Spleen (tissue), 11 donors: ENCODE results near the gene ADGRD1. TPM values are rescaled to one million over a fixed set of nuclear protein-coding genes. Genes with fewer than 3 reads are reported as not detected.

Source experiments
- DNase-seq: peaks from one replicate; pipeline ENCODE4 v3.0.0-alpha.2; 2020
- H3K27ac ChIP-seq, 8 donors: fragments of 200-600 bp; sonication (generic) in 7 of 8; 1 replicate in 4 of 8; 2 replicates in 4 of 8; pipeline versions ENCODE4 v1.5.0 to v1.8.0; 2016 to 2021; ENCODE audit warnings: inconsistent platforms in 4 of 8, mild to moderate bottlenecking in 4 of 8, moderate library complexity in 1 of 8
- H3K27me3 ChIP-seq, 7 donors: fragments of 200-600 bp; sonication (generic) in 6 of 7; replicated peaks in 1 of 7; 1 replicate in 4 of 7; 2 replicates in 3 of 7; pipeline versions ENCODE4 v1.5.0 to v1.8.0; 2016 to 2021; ENCODE audit warnings: inconsistent platforms in 3 of 7, mild to moderate bottlenecking in 1 of 7
- H3K36me3 ChIP-seq, 6 donors: fragments of 200-600 bp; sonication (generic) in 5 of 6; 1 replicate in 4 of 6; 2 replicates in 2 of 6; pipeline versions ENCODE4 v1.5.0 to v1.8.0; 2016 to 2021; ENCODE audit warnings: inconsistent platforms in 2 of 6
- H3K4me1 ChIP-seq, 6 donors: fragments of 200-600 bp; sonication (generic) in 5 of 6; 1 replicate in 3 of 6; 2 replicates in 3 of 6; pipeline versions ENCODE4 v1.5.0 to v1.8.0; 2016 to 2021; ENCODE audit warnings: inconsistent platforms in 3 of 6
- H3K4me3 ChIP-seq, 8 donors: fragments of 200-600 bp; sonication (generic) in 7 of 8; 1 replicate in 4 of 8; 2 replicates in 4 of 8; pipeline versions ENCODE4 v1.5.0 to v1.8.0; 2016 to 2021; ENCODE audit warnings: inconsistent platforms in 4 of 8, mild to moderate bottlenecking in 4 of 8, moderate library complexity in 2 of 8
- H3K9me3 ChIP-seq, 8 donors: fragments of 200-600 bp; sonication (generic) in 7 of 8; 1 replicate in 4 of 8; 2 replicates in 4 of 8; pipeline versions ENCODE4 v1.5.0 to v1.8.0; 2016 to 2021; ENCODE audit warnings: inconsistent platforms in 4 of 8
- POLR2A ChIP-seq, 3 donors: fragments of 450-650 bp; IDR thresholded peaks; one replicate each; pipeline ENCODE4 v1.5.1; 2017; ENCODE audit warnings: antibody characterized with exemption in 3 of 3, mild to moderate bottlenecking in 1 of 3
- POLR2AphosphoS5 ChIP-seq, 3 donors: sonication (generic); formaldehyde crosslinking; IDR thresholded peaks; one replicate each; pipeline ENCODE4 v1.5.1; 2017; ENCODE audit warnings: antibody characterized with exemption in 3 of 3
- WGBS, 5 donors: extraction: QIAGEN DNeasy Blood & Tissue Kit in 3 of 5; methylation state at CpG; one replicate each; pipeline versions ENCODE4 v1.1.5 to v1.1.7; 2013 to 2018; 5-methylcytosine and 5-hydroxymethylcytosine counted together
- intact Hi-C: fragments of 100-400 bp; cut with DNase I; formaldehyde crosslinking; loops from one replicate; pipeline ENCODE4 v1.15.0; 2023; ENCODE audit warnings: low total_unique reads
- polyA plus RNA-seq, 3 donors: library from polyadenylated mRNA; stranded (reverse); fragments of 200-250 nt; gene quantifications; one replicate each; pipeline ENCODE4 v1.2.1, GENCODE V29; 2013
- total RNA-seq, 7 donors: library from RNA; depleted of rRNA in 3 of 7; stranded (reverse); fragments of >200 nt in 3 of 7; fragmentation: NEBNext Ultra II Directional in 4 of 7; extraction: Animal tissue kit (Norgen Biotek cat#: 25700) in 4 of 7; gene quantifications; one replicate each; pipeline versions ENCODE4 v1.1.0 to v1.2.1, GENCODE V29; 2016 to 2021
- TF ChIP-seq, protein P1 (sequence below), 11 experiments: fragments of 200-600 bp in 7 of 11; fragments of 450-650 bp in 4 of 11; sonication (generic) in 4 of 11; IDR thresholded peaks in 8 of 11; conservative IDR thresholded peaks in 3 of 11; 1 replicate in 7 of 11; 2 replicates in 4 of 11; pipeline versions ENCODE4 v1.4.0 to v1.8.0; 2016 to 2021; ENCODE audit warnings: antibody characterized with exemption in 11 of 11, inconsistent platforms in 4 of 11, mild to moderate bottlenecking in 1 of 11
- donor health status: healthy with polysubstance abuse.
- donor health status: DM: no; HTN: no; CAD: no; lungs with moderate emphysema.
- donor health status: DM: no; HTN: no; CAD: no.
- donor health status: Bipolar disorder and iron deficiency.
- donor health status: healthy.
- donor health status: DM: no; HTN: no; CAD: no.
- donor health status: DM: yes; HTN: yes; CAD: no.

ADGRD1 gene
- total and polyA plus RNA-seq, 10 donors, result 0.89 to 9.7 (median 4.8) TPM

DNA sequence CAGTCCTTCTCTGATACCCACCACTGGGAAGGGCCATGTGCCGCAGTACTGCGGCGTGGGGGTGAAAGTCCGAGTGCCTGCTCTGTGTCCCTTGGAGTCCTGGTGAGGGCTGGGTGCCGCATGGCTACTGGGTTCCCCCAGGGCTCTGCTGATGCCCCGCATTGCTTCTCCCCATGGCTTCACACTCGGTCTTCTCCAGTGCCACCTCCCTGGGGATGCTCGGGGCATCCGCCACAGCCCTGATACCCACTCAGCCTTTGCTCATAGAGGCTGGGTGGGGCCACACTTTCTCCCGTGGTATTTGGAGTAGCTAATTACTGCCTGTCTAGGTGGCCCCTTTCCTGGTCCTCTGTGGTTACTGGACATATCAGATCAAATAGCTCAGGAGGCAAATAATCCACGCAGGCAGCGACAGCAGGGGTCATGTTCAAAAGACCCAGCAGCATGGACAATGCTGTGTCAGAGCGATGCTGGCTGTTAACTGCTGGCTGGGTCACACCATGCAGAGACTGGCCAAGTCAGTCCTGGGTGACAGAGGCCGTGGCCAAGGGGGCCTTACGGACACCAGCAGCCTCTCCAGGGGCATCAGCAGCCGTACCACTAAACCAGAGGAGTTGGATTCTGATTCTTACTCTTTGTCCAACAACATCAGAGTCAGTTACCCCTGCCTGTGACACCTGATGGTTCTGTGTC, 106.5 kb downstream of the ADGRD1 start:
- intact Hi-C loops, result no loop called here

DNA sequence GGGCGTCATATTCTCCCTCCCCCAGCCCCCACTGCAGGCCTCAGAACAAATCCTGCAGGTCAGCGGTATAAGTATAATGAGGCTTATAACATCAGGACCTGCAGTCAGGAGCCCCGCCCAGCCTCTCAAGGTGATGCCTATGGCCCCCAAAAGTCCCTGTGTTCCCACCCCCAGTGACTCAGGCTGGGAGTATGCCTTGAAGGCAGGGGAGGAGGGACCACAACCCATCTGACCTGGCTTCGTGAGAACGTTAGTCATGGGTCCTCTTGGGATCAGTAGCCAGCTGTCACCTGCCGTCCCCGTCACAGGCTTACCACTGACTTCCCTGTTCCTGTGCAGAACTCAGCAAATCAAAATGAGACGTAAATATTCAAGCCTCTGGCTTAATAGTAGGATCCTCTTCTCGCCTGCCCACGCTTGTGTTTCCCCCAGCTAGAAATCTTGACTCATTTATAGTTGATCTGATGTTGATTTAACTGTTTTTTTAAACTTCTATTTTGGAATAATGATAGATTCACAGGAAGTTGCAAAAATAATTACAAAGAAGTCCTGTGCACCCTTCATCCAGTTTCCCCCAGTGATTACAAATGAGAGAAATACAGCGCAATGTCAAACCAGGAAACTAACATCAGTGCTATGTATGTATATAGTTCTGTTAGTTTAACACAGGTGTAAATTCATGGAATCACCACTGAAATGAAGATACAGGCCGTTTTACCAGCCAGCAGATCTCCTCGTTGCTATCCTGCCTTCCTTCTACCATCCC, 107.5 kb downstream of the ADGRD1 start:
- Histone ChIP-seq H3K4me1 (no peaks in the 10 kb centered on the region), H3K27ac (no peak overlapping the region), H3K27me3 (peaks cover 0 to 36% (median 0%) of the 10 kb centered on the region in 7 donors), H3K9me3 (no peaks in the 10 kb centered on the region), H3K36me3 (no peaks in the 10 kb centered on the region), H3K4me3 (no peak overlapping the region)
- WGBS, 5 donors, result 69 to 76% (median 71%) methylated on average over 12 to 13 of the region's 13 CpGs
- intact Hi-C loops, result no loop called here
- DNase-seq, result peak; percentile 55
- TF ChIP-seq POLR2A (IDR thresholded peaks at IDR 0.05), result no peak

More for the DNA sequence above, 106.5 kb downstream of the ADGRD1 start:
- no peaks in the 10 kb centered on the region for H3K9me3 ChIP-seq
- 91 to 95% (median 93%) methylated on average over 15 to 16 of the region's 16 CpGs for WGBS, 5 donors
- H3K27ac ChIP-seq, result no peak overlapping the region
- H3K4me1 ChIP-seq, result no peaks in the 10 kb centered on the region
- H3K4me3 ChIP-seq, result no peak overlapping the region
- peaks cover 0 to 32% (median 0%) of the 10 kb centered on the region in 7 donors for H3K27me3 ChIP-seq
- DNase-seq, result no peak
- TF ChIP-seq, protein P1, sequence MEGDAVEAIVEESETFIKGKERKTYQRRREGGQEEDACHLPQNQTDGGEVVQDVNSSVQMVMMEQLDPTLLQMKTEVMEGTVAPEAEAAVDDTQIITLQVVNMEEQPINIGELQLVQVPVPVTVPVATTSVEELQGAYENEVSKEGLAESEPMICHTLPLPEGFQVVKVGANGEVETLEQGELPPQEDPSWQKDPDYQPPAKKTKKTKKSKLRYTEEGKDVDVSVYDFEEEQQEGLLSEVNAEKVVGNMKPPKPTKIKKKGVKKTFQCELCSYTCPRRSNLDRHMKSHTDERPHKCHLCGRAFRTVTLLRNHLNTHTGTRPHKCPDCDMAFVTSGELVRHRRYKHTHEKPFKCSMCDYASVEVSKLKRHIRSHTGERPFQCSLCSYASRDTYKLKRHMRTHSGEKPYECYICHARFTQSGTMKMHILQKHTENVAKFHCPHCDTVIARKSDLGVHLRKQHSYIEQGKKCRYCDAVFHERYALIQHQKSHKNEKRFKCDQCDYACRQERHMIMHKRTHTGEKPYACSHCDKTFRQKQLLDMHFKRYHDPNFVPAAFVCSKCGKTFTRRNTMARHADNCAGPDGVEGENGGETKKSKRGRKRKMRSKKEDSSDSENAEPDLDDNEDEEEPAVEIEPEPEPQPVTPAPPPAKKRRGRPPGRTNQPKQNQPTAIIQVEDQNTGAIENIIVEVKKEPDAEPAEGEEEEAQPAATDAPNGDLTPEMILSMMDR (IDR thresholded peaks at IDR 0.05 in 8 of 11, conservative IDR thresholded peaks at IDR 0.05 in 3 of 11), result no peak
- TF ChIP-seq POLR2AphosphoS5 (IDR thresholded peaks at IDR 0.05) (no peak), POLR2A (IDR thresholded peaks at IDR 0.05) (no peak)
- H3K36me3 ChIP-seq, result no peaks in the 10 kb centered on the region

DNA sequence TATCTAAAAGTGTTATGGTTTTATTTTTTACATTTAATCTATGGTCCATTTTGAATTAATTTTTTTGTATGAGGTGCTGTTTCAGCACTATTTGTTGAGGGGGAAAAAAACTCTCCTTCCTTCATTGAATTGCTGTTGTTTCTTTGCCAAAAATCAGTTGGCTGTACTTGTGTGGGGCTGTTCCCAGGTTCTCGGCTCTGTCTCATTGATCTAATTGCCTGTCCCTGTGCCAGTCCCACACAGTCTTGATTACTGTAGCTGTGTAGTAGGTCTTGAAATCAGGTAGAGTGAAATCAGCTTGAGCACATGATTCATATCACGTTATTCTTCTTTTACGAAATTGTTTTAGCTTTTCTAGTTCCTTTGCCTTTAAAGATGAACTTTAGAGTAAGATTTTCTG, 109.7 kb downstream of the ADGRD1 start:
- H3K4me3 ChIP-seq, result no peak overlapping the region
- peaks cover 0 to 21% (median 0%) of the 10 kb centered on the region in 7 donors for H3K27me3 ChIP-seq
- no peaks in the 10 kb centered on the region for H3K36me3 ChIP-seq
- no peak overlapping the region for H3K27ac ChIP-seq
- H3K4me1 ChIP-seq, result no peaks in the 10 kb centered on the region
- TF ChIP-seq, protein P1 (IDR thresholded peaks at IDR 0.05 in 8 of 11, conservative IDR thresholded peaks at IDR 0.05 in 3 of 11), result no peak
- TF ChIP-seq POLR2A (IDR thresholded peaks at IDR 0.05) (no peak), POLR2AphosphoS5 (IDR thresholded peaks at IDR 0.05) (no peak)
- H3K9me3 ChIP-seq, result no peaks in the 10 kb centered on the region
- intact Hi-C loops, result no loop called here
- DNase-seq, result no peak
- WGBS, 5 donors, result 85 to 93% (median 86%) methylated on average over 3 of the region's 3 CpGs

DNA sequence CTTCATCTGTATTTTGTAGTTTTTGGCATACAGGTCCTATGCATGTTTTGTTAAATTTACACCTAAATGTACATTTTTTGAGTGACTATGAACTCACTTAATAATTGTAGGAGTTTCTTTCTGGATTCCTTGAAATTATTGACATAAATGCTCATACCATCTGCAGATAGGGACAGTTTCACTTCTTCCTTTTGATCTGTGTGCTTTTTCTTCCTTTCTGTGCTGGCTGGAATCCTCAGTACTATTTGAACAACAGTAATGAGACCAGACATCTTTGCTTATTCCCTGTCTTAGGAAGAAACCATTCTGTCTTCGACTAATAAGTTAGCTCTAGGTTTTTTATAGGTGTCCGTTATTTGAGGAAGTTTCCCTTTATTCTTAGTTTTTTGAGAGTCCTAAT, 110.3 kb downstream of the ADGRD1 start:
- TF ChIP-seq POLR2AphosphoS5 (IDR thresholded peaks at IDR 0.05), result no peak
- TF ChIP-seq POLR2A (IDR thresholded peaks at IDR 0.05), result no peak
- TF ChIP-seq, protein P1 (IDR thresholded peaks at IDR 0.05 in 8 of 11, conservative IDR thresholded peaks at IDR 0.05 in 3 of 11), result no peak
- intact Hi-C loops, result no loop called here

More for the DNA sequence above, 110.3 kb downstream of the ADGRD1 start:
- Histone ChIP-seq H3K4me1 (no peaks in the 10 kb centered on the region), H3K36me3 (no peaks in the 10 kb centered on the region), H3K4me3 (no peak overlapping the region), H3K27me3 (peaks cover 0 to 21% (median 0%) of the 10 kb centered on the region in 7 donors), H3K9me3 (no peaks in the 10 kb centered on the region), H3K27ac (no peak overlapping the region)
- DNase-seq, result no peak
- WGBS, 5 donors, result 76 to 90% (median 84%) methylated on average over 2 of the region's 2 CpGs
